ENCODE data around the gene BTNL9.

- TF ChIP-seq CTCF (IDR thresholded peaks at IDR 0.05) (no peak), POLR2A (IDR thresholded peaks at IDR 0.05) (no peak)
These were observed 2.7 kb downstream of the BTNL9 start for GRCh38 chr5:181042722-181043121.
